ENCODE results near the gene PIGT. TPM values are rescaled to one million over a fixed set of nuclear protein-coding genes. Genes with fewer than 3 reads are reported as not detected.

The PIGT gene
- total and polyA plus RNA-seq, 2 experiments from 2014 or later: 84.6 to 150 TPM

- Histone ChIP-seq H3K27ac (no peak overlapping the region), H3K4me3 (no peak overlapping the region), H3K36me3 (peaks cover 26% of the 10 kb centered on the region), H3K9me3 (ENCODE audit: low read depth) (no peaks in the 10 kb centered on the region), H3K4me1 (ENCODE audit: low read depth) (no peaks in the 10 kb centered on the region), H3K27me3 (no peaks in the 10 kb centered on the region)
- DNase-seq (ENCODE audit: low read depth in 1 of 2, low spot score in 1 of 2): no peak
- TF ChIP-seq CTCF (IDR thresholded peaks at IDR 0.05; ENCODE audit: low read depth, low read length): no peak
Observed at GRCh38 chr20:45425561-45425960, 9.6 kb downstream of the PIGT start.

DNA sequence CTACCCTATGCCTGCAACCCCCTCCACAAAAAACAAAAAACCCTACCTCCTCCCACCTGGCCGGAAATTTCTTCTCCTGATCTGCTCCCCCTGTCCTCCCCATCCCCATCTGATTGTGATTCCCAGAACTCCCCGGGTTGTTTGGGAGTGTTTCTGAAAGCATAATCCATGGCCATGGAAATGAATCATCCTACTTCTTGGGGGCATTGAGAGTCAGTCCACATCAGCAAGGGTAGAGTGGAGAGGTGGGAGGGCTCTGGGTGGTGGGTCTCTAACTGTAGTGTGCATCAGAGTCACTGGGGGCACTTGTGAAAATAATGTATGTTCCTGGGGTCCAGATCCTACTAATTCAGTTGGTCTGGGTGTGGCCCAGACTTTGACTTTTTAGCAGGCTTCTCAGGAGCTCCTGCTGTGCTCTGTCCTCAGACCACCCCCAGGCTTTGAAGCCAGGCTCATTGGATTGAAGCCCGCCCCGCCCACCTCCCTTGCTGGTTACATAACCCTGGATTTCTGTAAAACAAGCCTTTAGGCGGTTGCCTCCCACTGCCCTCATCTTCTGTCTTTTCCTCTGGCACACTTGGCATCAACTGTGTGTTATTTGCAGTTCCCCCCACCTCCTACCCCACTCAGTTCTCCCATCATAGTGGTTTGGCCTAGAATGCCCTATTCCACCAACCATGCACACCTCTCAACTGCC lies 10.5 kb downstream of the PIGT start:
- Histone ChIP-seq H3K4me3 (no peak overlapping the region), H3K36me3 (peaks cover 20% of the 10 kb centered on the region), H3K27ac (no peak overlapping the region), H3K9me3 (ENCODE audit: low read depth) (no peaks in the 10 kb centered on the region), H3K27me3 (no peaks in the 10 kb centered on the region), H3K4me1 (ENCODE audit: low read depth) (no peaks in the 10 kb centered on the region)
- no peak for DNase-seq (ENCODE audit: low read depth in 1 of 2, low spot score in 1 of 2)
- TF ChIP-seq CTCF (IDR thresholded peaks at IDR 0.05; ENCODE audit: low read depth, low read length): no peak

DNA sequence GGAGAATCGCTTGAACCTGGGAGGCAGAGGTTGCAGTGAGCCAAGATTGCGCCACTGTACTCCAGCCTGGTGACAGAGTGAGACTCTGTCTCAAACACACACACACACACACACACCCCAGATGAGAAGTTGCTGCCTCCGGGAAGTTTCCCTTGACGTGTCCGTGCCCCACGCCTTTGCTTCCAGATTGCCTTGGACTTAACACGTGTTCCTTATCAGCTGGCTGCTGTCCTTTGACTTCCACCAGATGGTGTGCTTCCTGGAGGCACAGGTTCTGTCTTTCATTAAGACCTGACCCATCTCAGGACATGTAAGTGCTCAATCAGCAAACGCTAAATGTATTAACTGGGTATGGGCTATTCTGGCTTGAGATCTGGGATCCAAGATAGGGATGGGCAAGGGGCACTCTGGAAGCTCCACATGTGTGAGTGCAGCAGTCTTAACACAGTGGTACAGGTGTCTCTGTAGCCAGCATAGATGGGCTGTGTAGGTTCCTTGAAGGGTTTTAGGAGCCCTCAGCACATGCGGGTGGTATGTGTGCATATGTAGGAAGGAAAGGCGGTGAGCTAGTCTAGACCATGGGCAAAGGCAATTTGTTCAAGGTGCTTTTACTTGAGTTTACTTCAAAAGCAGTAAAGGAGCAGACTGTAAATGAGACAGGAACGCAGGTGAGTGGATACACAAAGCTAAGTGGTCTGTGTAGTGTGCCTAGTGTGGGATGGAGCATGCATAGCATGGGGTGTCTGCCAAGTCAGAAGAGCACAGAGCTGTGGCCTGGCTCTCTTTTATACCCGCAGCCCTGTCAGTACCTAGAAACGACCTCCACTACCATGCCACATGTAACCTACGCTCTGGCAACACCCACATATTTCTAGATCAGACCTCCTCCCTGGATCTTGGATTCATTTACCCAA lies 11.6 kb downstream of the PIGT start:
- Histone ChIP-seq H3K27ac (no peak overlapping the region), H3K9me3 (ENCODE audit: low read depth) (no peaks in the 10 kb centered on the region), H3K4me1 (ENCODE audit: low read depth) (no peaks in the 10 kb centered on the region), H3K36me3 (peaks cover 16% of the 10 kb centered on the region), H3K27me3 (no peaks in the 10 kb centered on the region), H3K4me3 (no peak overlapping the region)
- no peak for TF ChIP-seq CTCF (IDR thresholded peaks at IDR 0.05; ENCODE audit: low read depth, low read length)
- DNase-seq (ENCODE audit: low read depth in 1 of 2, low spot score in 1 of 2): peak in 1 of 2 donors; percentile 62

GRCh38 chr20:45429618-45430017 lies 13.7 kb downstream of the PIGT start:
- no peaks in the 10 kb centered on the region for H3K9me3 ChIP-seq (ENCODE audit: low read depth)
- no peak for DNase-seq (ENCODE audit: low read depth in 1 of 2, low spot score in 1 of 2)
- no peak overlapping the region for H3K27ac ChIP-seq
- H3K27me3 ChIP-seq: no peaks in the 10 kb centered on the region
- TF ChIP-seq CTCF (IDR thresholded peaks at IDR 0.05; ENCODE audit: low read depth, low read length): no peak
- no peaks in the 10 kb centered on the region for H3K4me1 ChIP-seq (ENCODE audit: low read depth)
- H3K4me3 ChIP-seq: no peak overlapping the region
- peaks cover 6% of the 10 kb centered on the region for H3K36me3 ChIP-seq

- no peak for TF ChIP-seq CTCF (IDR thresholded peaks at IDR 0.05; ENCODE audit: low read depth, low read length)
- H3K4me1 ChIP-seq (ENCODE audit: low read depth): no peaks in the 10 kb centered on the region
- no peaks in the 10 kb centered on the region for H3K9me3 ChIP-seq (ENCODE audit: low read depth)
- no peak for DNase-seq (ENCODE audit: low read depth in 1 of 2, low spot score in 1 of 2)
- H3K36me3 ChIP-seq: no peaks in the 10 kb centered on the region
- no peak overlapping the region for H3K27ac ChIP-seq
- no peak overlapping the region for H3K4me3 ChIP-seq
- no peaks in the 10 kb centered on the region for H3K27me3 ChIP-seq
Observed at GRCh38 chr20:45432294-45432693, 16.4 kb downstream of the PIGT start.
